NCI-H2196 treated with DMSO at 0.1 percent for 48 hours (cell line): ENCODE results near the gene KIAA0825.
"Not testable (repeated sequence)": the region's sequence is repeated elsewhere in the genome, so short reads cannot be mapped to it uniquely, and the experiment has no call there.

Source experiments
- DNase-seq: peaks from one replicate; lab custom pipeline; 2025; ENCODE audit not compliant: unreplicated experiment; lab: John Stamatoyannopoulos, UW

The KIAA0825 gene

DNA sequence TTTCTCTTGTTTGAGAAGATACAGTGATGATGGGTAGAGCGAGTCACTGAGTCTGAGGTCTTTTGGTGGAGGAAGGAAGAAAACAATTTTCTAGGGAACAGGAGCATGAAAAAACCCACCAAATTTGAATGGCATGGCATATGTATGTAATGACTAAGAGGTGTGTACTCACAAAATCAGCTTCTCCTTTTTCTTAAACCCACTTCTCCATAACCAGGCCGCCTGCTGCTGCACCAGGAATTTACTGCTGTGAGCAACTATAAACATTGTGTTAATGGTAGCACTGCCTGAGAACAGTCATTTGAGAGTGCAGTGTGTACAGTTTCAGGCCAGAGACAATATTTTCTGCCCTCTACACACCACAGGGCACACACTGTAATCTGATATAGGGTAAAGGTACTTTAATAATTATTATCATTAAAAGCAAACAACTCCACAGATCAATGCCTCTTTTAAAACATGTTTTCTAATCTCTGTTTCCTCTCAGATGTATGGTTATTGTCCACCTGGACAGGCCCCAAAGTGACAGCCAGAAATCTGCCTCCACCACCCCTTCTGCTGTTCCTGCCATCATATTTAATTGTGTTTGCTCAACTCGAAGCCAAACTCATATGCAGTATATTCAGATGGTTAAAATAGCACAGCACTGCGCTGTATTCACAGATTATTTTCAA is 241.6 kb downstream of the KIAA0825 start:
- no peak for DNase-seq

DNA sequence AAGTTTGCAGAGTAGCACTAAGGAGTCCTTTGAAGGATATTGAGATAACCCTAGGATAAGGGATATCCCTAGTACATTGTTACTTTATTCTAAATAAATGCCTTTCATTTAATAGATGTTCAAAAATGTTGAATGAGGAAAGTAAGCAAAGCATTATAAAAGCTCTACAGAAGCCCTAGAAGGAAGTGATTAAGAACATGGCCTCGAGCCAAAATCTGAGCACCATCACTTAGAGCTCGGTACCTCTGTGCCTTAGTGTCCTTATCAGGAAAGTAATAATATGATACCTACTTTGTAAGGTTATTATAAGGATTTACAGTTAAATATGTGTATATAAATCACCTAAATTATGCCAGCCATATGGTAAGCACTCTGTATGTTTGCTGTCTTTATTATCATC is 242.6 kb downstream of the KIAA0825 start:
- no peak for DNase-seq

DNA sequence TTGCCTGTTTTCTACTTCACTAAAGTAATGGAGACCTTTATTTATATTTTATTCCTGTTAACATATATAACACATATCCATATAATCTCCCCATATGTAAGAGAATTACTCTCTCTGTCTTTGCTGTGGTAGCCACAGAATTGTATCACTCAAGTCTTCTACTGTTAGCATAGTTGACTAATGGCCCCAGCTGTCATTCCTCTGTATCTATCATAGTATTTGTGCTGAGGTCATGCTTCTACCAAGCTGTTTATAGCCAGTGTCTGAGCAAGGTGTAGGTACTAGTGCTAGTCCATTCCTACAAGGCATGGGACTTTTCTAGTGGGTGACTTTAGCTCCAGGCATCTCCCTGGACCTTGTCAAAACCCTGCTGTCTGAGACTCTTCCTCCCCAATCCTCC is 244.1 kb downstream of the KIAA0825 start:
- no peak for DNase-seq

DNA sequence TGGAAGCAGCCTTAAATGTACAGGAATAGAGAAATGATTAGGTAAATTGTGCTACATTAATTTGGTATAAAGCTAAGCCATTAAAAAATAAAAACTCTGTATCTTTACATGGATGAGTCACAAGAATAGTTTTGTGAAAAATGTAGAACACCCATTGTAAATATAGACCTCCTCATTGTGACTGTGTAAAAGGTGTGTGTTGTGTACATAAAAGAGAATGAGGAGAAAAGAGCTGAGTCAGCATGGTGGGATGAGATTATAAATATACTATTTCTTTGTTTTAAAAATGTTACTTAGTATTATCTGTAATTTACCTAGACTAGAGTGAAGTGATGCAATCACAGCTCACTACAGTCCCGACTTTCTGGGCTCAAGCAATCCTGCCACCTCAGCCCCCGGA is 250.5 kb downstream of the KIAA0825 start:
- DNase-seq = no peak

DNA sequence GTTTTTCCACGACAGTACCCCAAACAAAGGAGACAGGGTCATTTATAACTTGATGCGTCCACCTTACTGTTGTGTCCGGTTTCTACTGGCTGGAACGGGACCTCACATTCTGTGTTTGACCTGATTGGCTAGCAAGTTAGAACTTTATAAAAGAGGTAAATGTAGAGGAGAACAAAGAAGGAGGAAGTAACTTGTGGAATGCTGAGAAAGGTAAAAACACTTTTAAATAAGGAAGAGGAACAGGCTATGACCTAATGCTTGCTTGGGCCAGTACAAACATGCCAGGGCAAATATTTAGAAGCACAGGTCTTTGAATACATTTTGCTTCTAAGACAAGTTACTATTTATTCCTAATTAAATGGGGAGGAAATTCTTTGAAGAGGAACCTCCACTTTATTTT is 251.6 kb downstream of the KIAA0825 start:
- DNase-seq = no peak

DNA sequence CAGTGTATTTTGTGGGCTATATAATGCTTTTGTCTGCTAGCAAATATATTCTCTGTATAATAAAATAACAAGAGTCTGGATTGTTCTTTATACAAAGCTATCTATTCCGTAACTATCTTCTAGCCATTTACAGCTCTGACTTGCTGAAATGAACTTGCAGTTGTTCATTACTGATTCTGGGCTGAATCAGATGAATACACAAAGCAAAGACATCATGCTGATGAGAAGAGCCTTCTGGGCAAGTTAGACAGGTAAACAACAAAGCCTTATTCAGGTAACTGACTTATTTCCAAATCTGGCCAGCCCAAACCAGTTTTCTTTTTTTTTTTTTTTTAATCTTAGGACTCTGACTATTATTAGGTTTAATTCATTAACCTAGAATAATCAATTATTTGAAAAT is 255.5 kb downstream of the KIAA0825 start:
- DNase-seq = no peak

GRCh38 chr5:94361832-94362796 is 256.3 kb downstream of the KIAA0825 start:
- DNase-seq = no peak

DNA sequence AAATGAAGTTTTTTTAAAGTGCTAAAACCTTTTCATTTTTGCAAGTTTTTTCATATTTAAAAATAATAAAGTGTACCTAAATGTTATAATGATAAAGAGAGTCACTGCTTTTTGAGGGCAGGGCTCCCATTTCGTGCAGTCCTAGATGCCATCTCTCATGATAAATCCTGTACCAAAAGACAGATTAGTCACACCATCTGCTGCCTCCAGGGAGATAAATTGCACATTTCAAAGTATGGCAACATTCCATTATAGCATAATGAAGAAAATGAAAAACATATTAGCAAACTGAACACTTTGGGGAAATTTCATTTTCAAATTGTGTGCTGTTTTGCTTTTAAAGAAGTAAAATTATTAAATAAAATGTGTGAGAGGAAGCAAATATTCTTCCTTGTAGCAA is 257.2 kb downstream of the KIAA0825 start:
- DNase-seq = no peak

- DNase-seq = no peak
Measured at GRCh38 chr5:94360382-94361130, 257.8 kb downstream of the KIAA0825 start.

- no peak for DNase-seq
Measured at GRCh38 chr5:94359880-94360279, 258.5 kb downstream of the KIAA0825 start.

DNA sequence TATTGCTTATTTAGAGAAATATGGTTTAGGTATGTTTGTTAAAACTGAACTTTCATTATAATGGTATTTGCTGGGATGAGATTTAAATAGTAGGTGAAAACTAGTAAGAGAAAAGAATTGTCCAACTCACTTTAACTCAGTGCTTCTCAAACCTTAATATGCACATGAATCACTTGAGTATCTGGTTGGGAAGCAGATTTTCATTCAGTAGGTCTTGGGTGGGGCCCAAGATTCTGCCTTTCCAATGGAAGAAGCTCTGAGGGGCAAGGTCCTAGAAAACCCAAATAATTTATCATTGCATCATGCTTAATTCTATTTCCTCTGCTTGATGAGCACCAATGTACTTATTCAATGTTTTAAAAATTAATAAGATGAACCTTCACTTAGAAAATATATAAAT is 262.6 kb downstream of the KIAA0825 start:
- no peak for DNase-seq

DNA sequence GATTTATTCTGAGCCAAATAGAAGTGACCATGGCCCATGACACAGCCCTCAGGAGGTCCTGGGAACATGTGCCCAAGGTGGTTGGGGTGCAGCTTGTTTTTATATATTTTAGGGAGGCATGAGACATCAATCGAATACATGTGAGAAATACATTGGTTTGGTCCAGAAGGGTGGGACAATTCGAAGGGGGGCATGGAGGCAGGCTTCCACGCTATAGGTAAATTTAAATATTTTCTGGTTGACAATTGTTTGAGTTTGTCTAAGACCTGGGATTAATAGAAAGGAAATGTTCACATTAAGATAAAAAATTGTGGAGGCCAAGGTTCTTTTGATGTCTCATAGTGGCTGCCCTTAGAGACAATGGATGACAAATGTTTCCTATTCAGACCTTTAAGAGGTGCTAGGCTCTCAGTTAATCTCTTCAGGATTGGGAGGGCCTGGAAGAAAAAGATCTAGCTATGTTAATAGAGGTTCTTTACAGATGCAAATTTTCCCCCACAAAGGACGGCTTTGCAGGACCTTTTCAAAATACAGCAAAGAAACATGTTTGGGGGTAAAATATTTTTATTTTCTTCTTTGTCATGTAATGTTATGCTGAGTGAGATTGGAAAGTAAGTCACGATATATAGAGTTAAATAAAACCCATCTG is 263.4 kb downstream of the KIAA0825 start:
- not testable (repeated sequence) for DNase-seq

DNA sequence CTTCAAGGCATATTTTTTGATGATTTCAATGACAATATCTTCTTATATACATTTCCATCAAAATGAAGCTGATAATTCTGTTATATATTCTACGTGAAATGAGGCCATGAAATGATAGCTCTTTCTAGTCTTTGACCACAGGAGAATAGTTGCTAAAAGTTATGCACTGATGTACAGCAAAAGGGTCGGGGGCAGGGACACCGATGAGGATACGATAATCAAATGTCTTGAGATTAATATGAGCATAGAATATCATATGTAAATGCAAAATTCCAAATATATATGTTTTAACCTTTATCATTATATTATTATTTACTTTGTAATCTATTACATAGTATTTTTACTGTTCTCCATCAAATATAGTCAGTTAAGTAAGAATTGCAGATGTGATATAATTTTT is 264.8 kb downstream of the KIAA0825 start:
- DNase-seq = no peak

- no peak for DNase-seq
Measured at GRCh38 chr5:94347130-94347529, 271.3 kb downstream of the KIAA0825 start.

GRCh38 chr5:94345257-94345656 is 273.1 kb downstream of the KIAA0825 start:
- DNase-seq = no peak

GRCh38 chr5:94337617-94338016 is 280.8 kb downstream of the KIAA0825 start:
- DNase-seq = no peak

- DNase-seq = no peak
Measured at GRCh38 chr5:94335936-94336335, 282.5 kb downstream of the KIAA0825 start.

- DNase-seq = no peak
Measured at GRCh38 chr5:94329115-94329514, 289.3 kb downstream of the KIAA0825 start.

GRCh38 chr5:94326586-94326985 is 291.8 kb downstream of the KIAA0825 start:
- no peak for DNase-seq

GRCh38 chr5:94316916-94317838 is 301.2 kb downstream of the KIAA0825 start:
- DNase-seq = no peak
